ENCODE data around the gene SPRR1A.

Gene SPRR1A

GRCh38 chr1:152960452-152961044, 23.3 kb upstream of the SPRR1A start:
- TF ChIP-seq CTCF (IDR thresholded peaks at IDR 0.05; ENCODE audit: low read depth, low read length), result no peak
- no peak overlapping the region for H3K4me3 ChIP-seq (ENCODE audit: low read depth, low read length)
- H3K27me3 ChIP-seq, result no peaks in the 10 kb centered on the region

GRCh38 chr1:152961226-152961891, 22.5 kb upstream of the SPRR1A start:
- TF ChIP-seq CTCF (IDR thresholded peaks at IDR 0.05; ENCODE audit: low read depth, low read length), result no peak
- Histone ChIP-seq H3K4me3 (ENCODE audit: low read depth, low read length) (no peak overlapping the region), H3K4me1 (no peaks in the 10 kb centered on the region), H3K9me3 (no peaks in the 10 kb centered on the region), H3K27me3 (no peaks in the 10 kb centered on the region), H3K36me3 (no peaks in the 10 kb centered on the region)
- DNase-seq, result no peak

More at GRCh38 chr1:152960452-152961044, 23.3 kb upstream of the SPRR1A start:
- DNase-seq, result no peak
- Histone ChIP-seq H3K9me3 (no peaks in the 10 kb centered on the region), H3K4me1 (no peaks in the 10 kb centered on the region), H3K36me3 (no peaks in the 10 kb centered on the region)

GRCh38 chr1:152962876-152963415, 20.9 kb upstream of the SPRR1A start:
- no peaks in the 10 kb centered on the region for H3K36me3 ChIP-seq
- H3K27me3 ChIP-seq, result no peaks in the 10 kb centered on the region
- H3K9me3 ChIP-seq, result no peaks in the 10 kb centered on the region
- H3K4me1 ChIP-seq, result no peaks in the 10 kb centered on the region
- no peak for DNase-seq
- TF ChIP-seq CTCF (IDR thresholded peaks at IDR 0.05; ENCODE audit: low read depth, low read length), result no peak
- H3K4me3 ChIP-seq (ENCODE audit: low read depth, low read length), result no peak overlapping the region

GRCh38 chr1:152964536-152964935, 19.3 kb upstream of the SPRR1A start:
- Histone ChIP-seq H3K4me3 (ENCODE audit: low read depth, low read length) (no peak overlapping the region), H3K9me3 (no peaks in the 10 kb centered on the region), H3K36me3 (no peaks in the 10 kb centered on the region), H3K27me3 (no peaks in the 10 kb centered on the region), H3K4me1 (no peaks in the 10 kb centered on the region)
- TF ChIP-seq CTCF (IDR thresholded peaks at IDR 0.05; ENCODE audit: low read depth, low read length), result no peak
- DNase-seq, result no peak

- Histone ChIP-seq H3K4me1 (no peaks in the 10 kb centered on the region), H3K9me3 (no peaks in the 10 kb centered on the region), H3K36me3 (no peaks in the 10 kb centered on the region), H3K4me3 (ENCODE audit: low read depth, low read length) (no peak overlapping the region), H3K27me3 (no peaks in the 10 kb centered on the region)
- no peak for DNase-seq
- TF ChIP-seq CTCF (IDR thresholded peaks at IDR 0.05; ENCODE audit: low read depth, low read length), result no peak
Measured at GRCh38 chr1:152965853-152966252, 18.0 kb upstream of the SPRR1A start.

- Histone ChIP-seq H3K36me3 (no peaks in the 10 kb centered on the region), H3K4me3 (ENCODE audit: low read depth, low read length) (no peak overlapping the region), H3K4me1 (no peaks in the 10 kb centered on the region), H3K9me3 (no peaks in the 10 kb centered on the region), H3K27me3 (no peaks in the 10 kb centered on the region)
- DNase-seq, result no peak
- no peak for TF ChIP-seq CTCF (IDR thresholded peaks at IDR 0.05; ENCODE audit: low read depth, low read length)
Measured at GRCh38 chr1:152967201-152967600, 16.7 kb upstream of the SPRR1A start.
